HL-60 (cell line): ENCODE data around the gene CTSK.
"Not testable (repeated sequence)": the region's sequence is repeated elsewhere in the genome, so short reads cannot be mapped to it uniquely, and the experiment has no call there.

ENCODE experiments used
- DNase-seq, 2 experiments: peaks; one replicate each; pipeline ENCODE4 v3.0.0-alpha.2; 2010 to 2020; ENCODE audit warnings: low read depth in 1 of 2, low spot score in 1 of 2
- H3K27ac ChIP-seq: fragments of 250-450 bp; sonication (Bioruptor Pico); replicated peaks from 2 replicates; pipeline ENCODE4 v1.5.1; 2020; ENCODE audit warnings: mild to moderate bottlenecking, moderate library complexity
- H3K27me3 ChIP-seq: fragments of 250-450 bp; sonication (Bioruptor Pico); 2 replicates; pipeline ENCODE4 v1.5.1; 2021; ENCODE audit warnings: mild to moderate bottlenecking, moderate library complexity; ENCODE audit not compliant: insufficient read depth, poor library complexity, severe bottlenecking
- H3K4me3 ChIP-seq: replicated peaks from 2 replicates; pipeline ENCODE4 v1.5.1; 2011; ENCODE audit warnings: mild to moderate bottlenecking, control low read depth, low read length; ENCODE audit not compliant: insufficient read depth
- CTCF ChIP-seq: IDR thresholded peaks from one replicate; pipeline ENCODE4 v1.5.1; 2011; ENCODE audit warnings: low read length, control low read depth, inconsistent platforms; ENCODE audit not compliant: insufficient read depth
- GABPA ChIP-seq: IDR thresholded peaks from 2 replicates; pipeline ENCODE4 v1.6.1; 2012; ENCODE audit warnings: low read depth
- POLR2AphosphoS5 ChIP-seq: IDR thresholded peaks from 2 replicates; pipeline ENCODE4 v1.6.1; 2012; ENCODE audit warnings: low read depth
- REST ChIP-seq: IDR thresholded peaks from 2 replicates; pipeline ENCODE4 v1.6.1; 2012; ENCODE audit warnings: low read depth; ENCODE audit not compliant: insufficient replicate concordance
- SPI1 ChIP-seq: IDR thresholded peaks from 2 replicates; pipeline ENCODE4 v1.6.1; 2012; ENCODE audit warnings: low read depth, mild to moderate bottlenecking, borderline replicate concordance

Gene CTSK

GRCh38 chr1:150799089-150799488 lies 9.0 kb downstream of the CTSK start:
- DNase-seq: no peak
- H3K4me3 ChIP-seq: no peak overlapping the region

GRCh38 chr1:150798525-150798924 lies 9.5 kb downstream of the CTSK start:
- Histone ChIP-seq H3K27me3 (no peaks in the 10 kb centered on the region), H3K4me3 (no peak overlapping the region), H3K27ac (no peak overlapping the region)
- TF ChIP-seq GABPA: no peak
- no peak for TF ChIP-seq REST
- no peak for DNase-seq

More at GRCh38 chr1:150799089-150799488, 9.0 kb downstream of the CTSK start:
- no peaks in the 10 kb centered on the region for H3K27me3 ChIP-seq
- TF ChIP-seq REST: no peak
- no peak for TF ChIP-seq SPI1
- no peak for TF ChIP-seq CTCF
- no peak for TF ChIP-seq GABPA
- no peak for TF ChIP-seq POLR2AphosphoS5
- H3K27ac ChIP-seq: no peak overlapping the region

- Histone ChIP-seq H3K4me3 (no peak overlapping the region), H3K27me3 (no peaks in the 10 kb centered on the region), H3K27ac (no peak overlapping the region)
- DNase-seq: no peak
- no peak for TF ChIP-seq CTCF
- no peak for TF ChIP-seq REST
- TF ChIP-seq POLR2AphosphoS5: no peak
- no peak for TF ChIP-seq GABPA
- no peak for TF ChIP-seq SPI1
Measured at GRCh38 chr1:150796374-150796773, 11.7 kb downstream of the CTSK start.

- not testable (repeated sequence) for H3K27me3 ChIP-seq, DNase-seq, H3K4me3 ChIP-seq, H3K27ac ChIP-seq
Measured at GRCh38 chr1:150793778-150794177, 14.3 kb downstream of the CTSK start.
